Rectal smooth muscle tissue (tissue), 1 donor: ENCODE measurements around the gene UBE4B.
"Not testable (repeated sequence)": the region's sequence is repeated elsewhere in the genome, so short reads cannot be mapped to it uniquely, and the experiment has no call there.

Experiments
- H3K27ac ChIP-seq: one replicate; pipeline ENCODE4 v1.7.0; 2013; ENCODE audit warnings: low read depth, low read length, inconsistent platforms
- H3K27me3 ChIP-seq: one replicate; pipeline ENCODE4 v1.7.0; 2013; ENCODE audit warnings: low read length; ENCODE audit not compliant: control insufficient read depth, insufficient read depth
- H3K36me3 ChIP-seq: one replicate; pipeline ENCODE4 v1.7.0; 2013; ENCODE audit warnings: low read length; ENCODE audit not compliant: control insufficient read depth, insufficient read depth
- H3K4me1 ChIP-seq: one replicate; pipeline ENCODE4 v1.7.0; 2013; ENCODE audit warnings: low read length; ENCODE audit not compliant: control insufficient read depth, insufficient read depth
- H3K4me3 ChIP-seq: one replicate; pipeline ENCODE4 v1.7.0; 2013; ENCODE audit warnings: low read length
- H3K9ac ChIP-seq: one replicate; pipeline ENCODE4 v1.7.0; 2013; ENCODE audit warnings: low read length

UBE4B gene

DNA sequence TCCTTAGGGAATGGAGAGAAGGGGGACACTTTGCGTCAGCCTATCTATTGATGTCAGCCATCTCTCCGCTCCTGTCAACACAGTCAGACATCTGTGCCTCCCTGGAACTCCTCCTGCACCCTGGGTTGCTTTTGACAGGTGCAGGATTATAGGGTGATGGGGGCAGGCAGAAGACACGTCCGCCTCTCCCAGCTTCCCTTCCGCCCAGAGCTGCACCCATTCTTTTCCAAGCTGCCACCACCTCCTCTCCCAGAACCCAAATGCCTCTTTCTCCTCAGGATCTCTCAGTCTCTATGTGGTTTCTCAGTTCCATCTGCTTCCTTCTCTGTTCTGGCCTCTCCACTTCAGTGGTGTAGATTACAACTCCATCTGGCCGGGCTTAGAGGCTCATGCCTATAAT lies 160.5 kb downstream of the UBE4B start:
- Histone ChIP-seq H3K9ac (no peak overlapping the region), H3K4me3 (no peak overlapping the region), H3K4me1 (no peaks in the 10 kb centered on the region), H3K27ac (no peak overlapping the region), H3K27me3 (no peaks in the 10 kb centered on the region), H3K36me3 (no peaks in the 10 kb centered on the region)

GRCh38 chr1:10195570-10195969 lies 162.8 kb downstream of the UBE4B start:
- Histone ChIP-seq H3K27me3 (no peaks in the 10 kb centered on the region), H3K36me3 (no peaks in the 10 kb centered on the region), H3K9ac (no peak overlapping the region), H3K4me1 (no peaks in the 10 kb centered on the region), H3K27ac (no peak overlapping the region), H3K4me3 (no peak overlapping the region)

GRCh38 chr1:10196976-10197375 lies 164.2 kb downstream of the UBE4B start:
- Histone ChIP-seq H3K27me3 (no peaks in the 10 kb centered on the region), H3K4me3 (no peak overlapping the region), H3K9ac (no peak overlapping the region), H3K27ac (no peak overlapping the region), H3K36me3 (no peaks in the 10 kb centered on the region), H3K4me1 (no peaks in the 10 kb centered on the region)

DNA sequence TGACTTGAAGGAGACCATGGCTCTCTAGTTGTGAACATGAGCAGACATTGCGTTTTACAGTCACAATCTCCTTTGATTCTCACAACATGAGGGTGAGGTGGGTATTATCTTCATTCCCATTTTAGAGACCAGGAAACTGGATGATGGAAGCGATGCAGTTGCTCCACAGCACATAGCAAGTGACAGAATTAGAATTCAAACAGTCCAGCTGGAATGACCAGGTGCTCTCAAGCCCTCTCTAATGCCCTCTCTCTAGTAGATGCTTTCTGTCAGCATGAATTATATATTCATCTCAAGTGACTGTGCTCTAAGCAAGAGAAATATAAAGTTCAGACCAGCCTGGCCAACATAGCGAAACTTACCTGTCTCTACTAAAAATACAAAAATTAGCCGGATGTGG lies 167.9 kb downstream of the UBE4B start:
- Histone ChIP-seq H3K27ac (no peak overlapping the region), H3K4me3 (no peak overlapping the region), H3K36me3 (no peaks in the 10 kb centered on the region), H3K9ac (no peak overlapping the region), H3K4me1 (no peaks in the 10 kb centered on the region), H3K27me3 (no peaks in the 10 kb centered on the region)

DNA sequence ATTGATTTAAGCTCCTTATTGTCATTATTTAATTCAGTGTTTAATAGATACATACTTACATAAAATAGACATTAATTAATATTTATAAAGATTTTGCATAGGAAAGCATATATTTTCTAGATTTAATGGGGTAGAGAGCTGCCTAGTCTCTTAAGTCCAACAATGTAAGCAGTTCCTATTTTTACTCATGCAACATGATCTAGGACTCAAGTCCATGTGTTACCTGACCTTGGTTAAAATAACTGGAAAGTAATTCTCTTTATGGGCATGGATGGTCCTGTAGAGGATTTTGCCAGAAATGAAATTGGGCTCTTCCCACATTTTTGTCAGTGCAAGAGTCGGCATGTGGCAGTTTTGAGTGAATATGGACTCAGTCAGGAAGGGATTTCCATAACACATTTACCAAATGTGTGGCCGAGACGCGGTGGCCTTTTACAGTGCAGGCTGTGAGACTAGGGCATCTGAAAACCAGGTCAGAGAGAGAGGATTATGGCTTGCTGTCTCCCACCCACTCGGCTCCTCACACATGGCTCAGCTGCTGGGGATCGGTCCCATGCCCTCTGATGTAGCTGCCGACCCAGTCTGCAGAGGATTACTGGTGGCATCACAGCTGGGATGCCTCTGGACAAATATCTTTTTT lies 171.4 kb downstream of the UBE4B start:
- H3K4me1 ChIP-seq = peaks cover 2% of the 10 kb centered on the region
- no peaks in the 10 kb centered on the region for H3K27me3 ChIP-seq
- H3K27ac ChIP-seq = no peak overlapping the region
- H3K9ac ChIP-seq = no peak overlapping the region
- H3K36me3 ChIP-seq = no peaks in the 10 kb centered on the region
- H3K4me3 ChIP-seq = no peak overlapping the region

- not testable (repeated sequence) for H3K27me3 ChIP-seq, H3K4me3 ChIP-seq, H3K27ac ChIP-seq, H3K36me3 ChIP-seq, H3K9ac ChIP-seq, H3K4me1 ChIP-seq
Observed at GRCh38 chr1:10205206-10205605, 172.4 kb downstream of the UBE4B start.

GRCh38 chr1:10207810-10208209 lies 175.1 kb downstream of the UBE4B start:
- Histone ChIP-seq H3K4me1 (peaks cover 14% of the 10 kb centered on the region), H3K36me3 (no peaks in the 10 kb centered on the region), H3K27ac (no peak overlapping the region), H3K27me3 (no peaks in the 10 kb centered on the region), H3K9ac (no peak overlapping the region), H3K4me3 (no peak overlapping the region)

- Histone ChIP-seq H3K4me3 (no peak overlapping the region), H3K4me1 (peaks cover 14% of the 10 kb centered on the region), H3K27ac (no peak overlapping the region), H3K27me3 (no peaks in the 10 kb centered on the region), H3K36me3 (no peaks in the 10 kb centered on the region), H3K9ac (no peak overlapping the region)
Observed at GRCh38 chr1:10208537-10208936, 175.8 kb downstream of the UBE4B start.

DNA sequence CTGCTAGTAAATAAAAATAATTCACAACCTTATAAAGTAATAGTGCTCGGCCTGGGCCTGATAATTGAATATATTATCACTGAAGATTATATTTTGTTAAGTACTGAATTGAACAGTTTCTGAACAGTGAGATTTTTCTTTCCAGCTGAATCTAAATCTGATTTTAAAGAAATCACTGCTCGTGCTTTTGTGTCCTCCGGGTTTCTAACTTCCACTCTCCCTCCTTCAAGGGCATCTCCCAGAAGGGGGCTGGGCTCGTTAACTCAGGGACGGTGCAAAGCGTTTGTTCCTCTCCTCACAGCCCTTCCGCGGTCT lies 176.8 kb downstream of the UBE4B start:
- Histone ChIP-seq H3K27ac (peak overlapping the region; percentile 95), H3K4me3 (peak overlapping the region; percentile 77), H3K9ac (peak overlapping the region; percentile 42), H3K27me3 (no peaks in the 10 kb centered on the region), H3K36me3 (no peaks in the 10 kb centered on the region), H3K4me1 (peaks cover 17% of the 10 kb centered on the region)

- peaks cover 17% of the 10 kb centered on the region for H3K4me1 ChIP-seq
- peak within 1 kb of the TSS; percentile 95 for H3K27ac ChIP-seq
- peak within 1 kb of the TSS; percentile 71 for H3K9ac ChIP-seq
Observed at GRCh38 chr1:10209905-10210810, 177.4 kb downstream of the UBE4B start, which contains the start of gene KIF1B. Gene KIF1B, plus strand, starts transcription at chr1:10210570. Its CDS starts 21,759 bp downstream, at chr1:10232329.

GRCh38 chr1:10210841-10211804 lies 178.4 kb downstream of the UBE4B start:
- H3K27ac ChIP-seq = peak overlapping the region; percentile 95
- no peaks in the 10 kb centered on the region for H3K27me3 ChIP-seq
- peaks cover 18% of the 10 kb centered on the region for H3K4me1 ChIP-seq
- H3K4me3 ChIP-seq = peak overlapping the region; percentile 96
- no peaks in the 10 kb centered on the region for H3K36me3 ChIP-seq
- H3K9ac ChIP-seq = peak overlapping the region; percentile 71

More at GRCh38 chr1:10209905-10210810, 177.4 kb downstream of the UBE4B start, which contains the start of gene KIF1B:
- Histone ChIP-seq H3K27me3 (no peaks in the 10 kb centered on the region), H3K36me3 (no peaks in the 10 kb centered on the region), H3K4me3 (peak within 1 kb of the TSS; percentile 96)

- H3K27me3 ChIP-seq = no peaks in the 10 kb centered on the region
- H3K4me3 ChIP-seq = peak overlapping the region; percentile 96
- H3K27ac ChIP-seq = peak overlapping the region; percentile 95
- peaks cover 24% of the 10 kb centered on the region for H3K4me1 ChIP-seq
- H3K36me3 ChIP-seq = no peaks in the 10 kb centered on the region
- no peak overlapping the region for H3K9ac ChIP-seq
Observed at GRCh38 chr1:10211805-10212410, 179.2 kb downstream of the UBE4B start.
